Effector memory CD4-positive, alpha-beta T cell (primary cell): ENCODE results near the gene STAM.
A peak's percentile ranks its signal among the peaks of the same experiment; 100 is the strongest.

Experiments
- DNase-seq, 3 donors: peaks; one replicate each; pipeline ENCODE4 v3.0.0-alpha.2; 2020
- H3K27ac ChIP-seq: 2 replicates; pipeline ENCODE4 v1.7.0; 2013; ENCODE audit warnings: mild to moderate bottlenecking, low read length, moderate library complexity; ENCODE audit not compliant: insufficient read depth, poor library complexity, severe bottlenecking
- H3K27me3 ChIP-seq: replicated peaks from 2 replicates; pipeline ENCODE4 v1.7.0; 2013; ENCODE audit warnings: mild to moderate bottlenecking, low read length; ENCODE audit not compliant: insufficient read depth, control insufficient read depth, poor library complexity, severe bottlenecking
- H3K36me3 ChIP-seq: 2 replicates; pipeline ENCODE4 v1.7.0; 2013; ENCODE audit warnings: mild to moderate bottlenecking, low read length, moderate library complexity; ENCODE audit not compliant: control insufficient read depth, insufficient read depth
- H3K4me1 ChIP-seq: 2 replicates; pipeline ENCODE4 v1.7.0; 2013; ENCODE audit warnings: low read length, mild to moderate bottlenecking; ENCODE audit not compliant: control insufficient read depth, insufficient read depth, poor library complexity, severe bottlenecking
- H3K4me3 ChIP-seq: 2 replicates; pipeline ENCODE4 v1.7.0; 2013; ENCODE audit warnings: low read length, low read depth, mild to moderate bottlenecking; ENCODE audit not compliant: insufficient read depth, poor library complexity, severe bottlenecking
- H3K9me3 ChIP-seq: 2 replicates; pipeline ENCODE4 v1.7.0; 2013; ENCODE audit warnings: mild to moderate bottlenecking, low read length, moderate library complexity; ENCODE audit not compliant: control insufficient read depth

Gene STAM

GRCh38 chr10:17645621-17646345, 1.8 kb downstream of the STAM start:
- Histone ChIP-seq H3K36me3 (no peaks in the 10 kb centered on the region), H3K4me1 (peaks cover 24% of the 10 kb centered on the region), H3K4me3 (peak overlapping the region; percentile 78), H3K27me3 (no peaks in the 10 kb centered on the region), H3K9me3 (no peaks in the 10 kb centered on the region), H3K27ac (peak overlapping the region; percentile 96)
- no peak for DNase-seq

DNA sequence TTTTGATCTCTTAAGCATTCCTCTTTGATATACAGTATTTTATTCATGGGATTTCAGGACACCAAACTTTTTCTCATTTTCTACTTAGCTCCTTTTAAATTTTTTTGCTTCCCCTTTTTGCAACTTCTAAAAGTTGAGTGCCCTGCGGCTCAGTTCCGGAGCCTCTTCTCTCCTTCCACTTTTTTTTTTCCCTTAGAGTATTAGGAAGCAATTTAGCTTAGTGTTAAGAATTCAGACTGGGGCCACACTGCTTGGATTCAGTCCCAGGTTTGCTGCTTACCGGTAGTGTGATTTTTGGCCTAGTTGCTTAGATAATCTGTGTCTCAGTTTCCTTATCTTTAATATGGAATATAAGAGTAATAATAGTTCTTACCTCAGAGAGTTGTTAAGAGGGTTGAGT, 3.4 kb downstream of the STAM start:
- no peak overlapping the region for H3K4me3 ChIP-seq
- no peak for DNase-seq

GRCh38 chr10:17648243-17649035, 4.5 kb downstream of the STAM start:
- DNase-seq: peak; percentile 38 to 54 (median 47)
- Histone ChIP-seq H3K4me3 (peak overlapping the region; percentile 1), H3K4me1 (peaks cover 18% of the 10 kb centered on the region), H3K9me3 (peaks cover 2% of the 10 kb centered on the region), H3K27me3 (no peaks in the 10 kb centered on the region), H3K27ac (peak overlapping the region; percentile 58), H3K36me3 (no peaks in the 10 kb centered on the region)

More for the DNA sequence above, 3.4 kb downstream of the STAM start:
- Histone ChIP-seq H3K9me3 (no peaks in the 10 kb centered on the region), H3K4me1 (peaks cover 24% of the 10 kb centered on the region), H3K36me3 (no peaks in the 10 kb centered on the region), H3K27ac (no peak overlapping the region), H3K27me3 (no peaks in the 10 kb centered on the region)

GRCh38 chr10:17649052-17649451, 5.1 kb downstream of the STAM start:
- H3K27ac ChIP-seq: peak overlapping the region; percentile 58
- DNase-seq: no peak
- peaks cover 6% of the 10 kb centered on the region for H3K9me3 ChIP-seq
- no peaks in the 10 kb centered on the region for H3K36me3 ChIP-seq
- H3K4me3 ChIP-seq: peak overlapping the region; percentile 1
- no peaks in the 10 kb centered on the region for H3K27me3 ChIP-seq
- peaks cover 18% of the 10 kb centered on the region for H3K4me1 ChIP-seq

DNA sequence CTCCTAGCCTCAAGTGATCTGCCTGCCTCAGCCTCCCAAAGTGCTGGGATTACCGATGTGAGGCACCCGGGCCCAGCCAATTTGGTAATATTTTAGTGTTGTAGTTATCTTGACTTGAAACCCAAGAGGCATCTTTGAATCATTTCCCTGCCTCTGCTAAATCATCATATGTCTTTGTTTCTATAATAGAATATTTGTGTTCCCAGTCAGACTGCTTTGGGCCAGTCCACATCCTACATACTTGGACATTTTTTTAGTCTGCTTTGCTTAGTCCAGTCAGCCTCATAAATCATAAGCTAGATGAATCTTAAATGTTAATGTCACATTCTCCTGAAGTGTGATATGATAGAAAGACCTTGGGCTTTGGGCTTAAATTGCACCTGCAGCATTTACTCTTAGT, 5.9 kb downstream of the STAM start:
- Histone ChIP-seq H3K4me3 (no peak overlapping the region), H3K27ac (no peak overlapping the region), H3K27me3 (no peaks in the 10 kb centered on the region), H3K4me1 (peaks cover 18% of the 10 kb centered on the region), H3K36me3 (no peaks in the 10 kb centered on the region), H3K9me3 (peaks cover 6% of the 10 kb centered on the region)
- no peak for DNase-seq

DNA sequence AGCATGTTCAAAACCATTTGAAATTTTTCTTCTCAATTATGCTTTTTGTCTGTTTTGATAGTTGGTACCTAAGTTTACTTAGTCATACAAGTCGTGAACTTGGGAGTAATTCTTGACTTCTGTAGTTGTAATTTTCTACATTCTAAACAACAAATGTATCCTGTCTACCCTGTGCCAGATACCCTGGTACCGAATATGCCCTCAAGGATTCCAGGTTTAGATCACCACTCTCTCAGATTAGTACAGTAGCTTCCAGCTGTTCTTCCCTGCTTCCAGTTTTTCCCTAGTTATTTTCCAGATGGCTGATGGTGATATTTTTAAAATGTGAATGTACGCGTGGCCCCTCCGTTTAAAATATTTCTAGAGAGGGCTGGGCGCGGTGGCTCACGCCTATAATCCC, 6.5 kb downstream of the STAM start:
- H3K27ac ChIP-seq: no peak overlapping the region
- no peak overlapping the region for H3K4me3 ChIP-seq
- peaks cover 15% of the 10 kb centered on the region for H3K4me1 ChIP-seq
- H3K36me3 ChIP-seq: no peaks in the 10 kb centered on the region
- no peaks in the 10 kb centered on the region for H3K27me3 ChIP-seq
- no peak for DNase-seq
- peaks cover 6% of the 10 kb centered on the region for H3K9me3 ChIP-seq

DNA sequence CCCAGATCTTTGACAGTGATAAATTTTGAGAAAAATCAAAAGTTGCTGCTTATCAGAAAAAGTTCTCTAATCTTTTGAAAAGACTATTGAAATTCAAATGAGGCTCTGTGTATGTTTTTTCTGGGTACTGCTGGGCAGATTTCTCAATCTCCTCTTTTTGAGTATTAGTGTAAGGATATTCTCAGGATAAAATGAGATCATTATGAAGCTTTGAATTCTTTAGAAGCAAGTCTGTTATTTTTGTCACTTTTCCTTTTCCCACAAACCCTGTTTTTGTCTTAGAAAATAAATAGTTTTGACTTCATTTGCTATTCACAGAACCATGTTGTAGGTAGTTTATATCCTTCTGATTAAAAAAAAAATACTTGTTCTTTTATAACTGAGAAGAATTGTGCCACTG, 7.9 kb downstream of the STAM start:
- DNase-seq: no peak
- H3K4me3 ChIP-seq: no peak overlapping the region
- H3K27ac ChIP-seq: no peak overlapping the region
- peaks cover 6% of the 10 kb centered on the region for H3K9me3 ChIP-seq
- peaks cover 4% of the 10 kb centered on the region for H3K4me1 ChIP-seq
- H3K27me3 ChIP-seq: no peaks in the 10 kb centered on the region
- no peaks in the 10 kb centered on the region for H3K36me3 ChIP-seq

DNA sequence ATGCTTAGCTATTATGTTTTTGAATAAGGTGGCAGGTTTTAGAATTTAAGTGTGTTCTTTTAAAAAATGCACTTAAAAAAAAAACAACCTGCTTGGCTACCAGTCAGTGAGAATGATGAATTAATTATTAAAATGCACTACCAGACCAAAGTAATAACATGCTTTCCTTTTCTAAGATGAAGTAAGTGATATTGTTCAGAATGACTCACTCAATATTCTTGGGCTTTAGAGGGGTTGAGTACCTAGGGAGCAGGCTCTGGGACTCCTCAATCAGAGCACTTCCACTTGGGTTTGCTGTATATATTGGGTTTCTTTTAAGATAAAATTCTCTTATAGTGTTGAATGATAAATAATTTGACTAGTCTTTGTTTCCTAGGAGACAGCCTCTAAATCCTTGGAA, 8.6 kb downstream of the STAM start:
- H3K27me3 ChIP-seq: no peaks in the 10 kb centered on the region
- no peak overlapping the region for H3K4me3 ChIP-seq
- DNase-seq: no peak
- H3K27ac ChIP-seq: no peak overlapping the region
- no peaks in the 10 kb centered on the region for H3K36me3 ChIP-seq
- peaks cover 4% of the 10 kb centered on the region for H3K4me1 ChIP-seq
- peaks cover 6% of the 10 kb centered on the region for H3K9me3 ChIP-seq

DNA sequence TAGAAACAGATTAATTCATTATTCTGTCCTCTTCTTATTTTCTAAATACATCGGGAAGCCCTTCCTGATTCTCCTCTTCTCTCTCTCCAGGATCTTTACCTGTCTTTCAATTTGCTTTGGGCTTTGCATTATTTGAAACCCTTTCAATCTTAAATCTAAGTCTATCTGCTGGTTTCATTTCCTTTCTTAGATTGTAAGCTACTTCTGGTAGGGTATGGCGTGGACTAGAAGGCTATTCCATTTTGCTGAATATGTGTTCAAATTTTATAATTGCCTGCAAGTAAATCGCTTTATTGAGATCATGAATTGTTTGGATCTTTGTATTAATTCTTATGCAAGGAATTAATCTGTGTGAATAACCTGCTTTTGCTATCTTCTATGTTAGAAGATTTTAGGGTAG, 11.1 kb downstream of the STAM start:
- no peak for DNase-seq
- Histone ChIP-seq H3K4me3 (no peak overlapping the region), H3K27ac (peak overlapping the region; percentile 41), H3K9me3 (peaks cover 6% of the 10 kb centered on the region), H3K27me3 (no peaks in the 10 kb centered on the region), H3K4me1 (no peaks in the 10 kb centered on the region), H3K36me3 (no peaks in the 10 kb centered on the region)

DNA sequence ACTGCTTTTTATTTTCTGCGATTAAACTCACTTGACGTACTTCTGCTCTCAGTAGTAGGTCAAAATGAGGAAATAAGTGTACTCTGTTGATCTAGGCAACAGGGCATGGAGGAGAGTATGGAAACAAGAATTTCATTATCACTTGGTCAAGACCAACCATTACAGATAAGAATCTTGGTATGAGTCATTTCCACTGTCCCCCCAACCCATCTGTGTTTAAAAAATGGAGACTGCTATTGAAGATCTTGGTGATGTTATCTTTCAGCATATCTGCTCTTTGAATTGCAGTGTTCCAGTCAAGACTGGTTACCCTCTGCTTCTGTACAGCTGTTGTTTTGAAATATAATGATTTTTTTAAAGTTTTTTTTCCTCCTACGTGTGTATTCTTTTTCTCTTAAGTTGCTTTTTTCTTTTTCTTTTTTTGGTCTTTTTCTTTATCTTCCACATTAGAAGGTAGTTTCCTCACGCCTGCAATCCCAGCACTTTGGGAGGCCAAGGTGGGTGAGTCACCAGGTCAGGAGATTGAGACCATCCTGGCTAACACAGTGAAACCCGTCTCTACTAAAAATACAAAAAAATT, 11.7 kb downstream of the STAM start:
- no peaks in the 10 kb centered on the region for H3K4me1 ChIP-seq
- no peak overlapping the region for H3K4me3 ChIP-seq
- H3K9me3 ChIP-seq: peaks cover 6% of the 10 kb centered on the region
- peak overlapping the region; percentile 41 for H3K27ac ChIP-seq
- no peaks in the 10 kb centered on the region for H3K27me3 ChIP-seq
- no peak for DNase-seq
- peaks cover 4% of the 10 kb centered on the region for H3K36me3 ChIP-seq
